ENCODE measurements around the gene SPRY4. TPM values are rescaled to one million over a fixed set of nuclear protein-coding genes. Genes with fewer than 3 reads are reported as not detected.
A peak's percentile ranks its signal among the peaks of the same experiment; 100 is the strongest.
"Not testable (repeated sequence)": the region's sequence is repeated elsewhere in the genome, so short reads cannot be mapped to it uniquely, and the experiment has no call there.

The SPRY4 gene
- total and polyA plus RNA-seq, 12 donors: 5.0 to 13.7 (median 9.5) TPM

GRCh38 chr5:142334538-142334937 lies 9.7 kb upstream of the SPRY4 start:
- Histone ChIP-seq H3K27me3 (peaks cover 0 to under 1% (median 0%) of the 10 kb centered on the region in 7 donors), H3K4me3 (no peak overlapping the region), H3K9me3 (no peaks in the 10 kb centered on the region), H3K36me3 (no peaks in the 10 kb centered on the region), H3K27ac (no peak overlapping the region), H3K4me1 (peaks cover 0 to 11% (median 0%) of the 10 kb centered on the region in 9 donors)
- DNase-seq: no peak
- no peak for ATAC-seq
- TF ChIP-seq CTCF (IDR thresholded peaks at IDR 0.05): no peak
- intact Hi-C loops (cut with DNase I): no loop called here

DNA sequence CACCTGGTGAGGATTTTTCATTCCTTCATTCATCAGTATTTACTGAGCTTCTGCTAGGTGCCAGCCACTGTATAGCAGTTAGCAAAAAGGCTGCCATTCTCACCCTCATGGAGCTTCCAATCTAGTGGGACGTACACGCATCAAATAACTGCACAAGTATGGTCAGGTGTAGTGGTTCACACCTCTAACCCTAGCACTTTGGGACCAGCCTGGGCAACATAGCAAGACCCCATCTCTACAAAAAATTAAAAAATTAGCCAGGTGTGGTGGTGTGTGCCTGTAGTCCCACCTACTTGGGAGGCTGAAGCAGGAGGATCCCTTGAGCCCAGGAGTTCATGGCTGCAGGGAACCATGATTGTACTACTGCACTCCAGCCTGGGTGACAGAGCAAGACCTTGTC lies 8.9 kb upstream of the SPRY4 start:
- intact Hi-C loops (cut with DNase I): not testable (repeated sequence)

DNA sequence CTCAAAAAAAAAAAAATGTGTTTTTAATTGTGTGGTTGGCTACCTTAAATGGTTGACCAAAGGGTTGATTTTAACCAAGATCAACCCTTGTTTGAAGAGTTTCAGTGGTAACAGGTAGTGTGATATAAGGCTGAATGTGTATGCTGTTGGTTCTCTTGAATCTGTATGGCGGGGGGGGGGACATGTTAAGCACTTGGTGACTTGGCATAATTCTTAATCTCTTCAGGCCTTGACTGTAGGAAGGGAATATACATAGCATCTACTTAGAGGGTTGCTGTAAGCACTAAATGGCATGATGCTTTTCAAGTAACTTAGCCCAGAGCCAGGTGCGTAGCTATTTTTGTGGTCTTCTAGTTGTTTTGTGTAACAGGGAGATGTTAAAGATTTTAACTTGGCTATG lies 5.6 kb upstream of the SPRY4 start:
- WGBS, 2 donors: 49 to 85% methylated on average over 2 of the region's 2 CpGs
- H3K4me1 ChIP-seq: peaks cover 8 to 38% (median 25%) of the 10 kb centered on the region in 9 donors
- H3K9me3 ChIP-seq: no peaks in the 10 kb centered on the region
- no peak for DNase-seq
- intact Hi-C loops (cut with DNase I): no loop called here
- TF ChIP-seq CTCF (IDR thresholded peaks at IDR 0.05): no peak
- no peak overlapping the region for H3K4me3 ChIP-seq
- H3K36me3 ChIP-seq: no peaks in the 10 kb centered on the region
- no peak overlapping the region for H3K27ac ChIP-seq
- ATAC-seq: no peak
- peaks cover 0 to 34% (median 0%) of the 10 kb centered on the region in 7 donors for H3K27me3 ChIP-seq

More for the DNA sequence above, 8.9 kb upstream of the SPRY4 start:
- not testable (repeated sequence) for H3K36me3 ChIP-seq, H3K4me3 ChIP-seq, H3K9me3 ChIP-seq, DNase-seq, H3K27ac ChIP-seq, ATAC-seq, H3K27me3 ChIP-seq
- 97 to 100% methylated on average over 2 of the region's 2 CpGs for WGBS, 2 donors
- H3K4me1 ChIP-seq: peaks cover 0 to 11% (median 0%) of the 10 kb centered on the region in 9 donors

- Histone ChIP-seq H3K27me3 (peaks cover 0 to 39% (median 0%) of the 10 kb centered on the region in 7 donors), H3K4me3 (no peak overlapping the region), H3K27ac (no peak overlapping the region), H3K9me3 (no peaks in the 10 kb centered on the region), H3K4me1 (peaks cover 8 to 42% (median 29%) of the 10 kb centered on the region in 9 donors), H3K36me3 (no peaks in the 10 kb centered on the region)
- DNase-seq (no peak), ATAC-seq (no peak)
- intact Hi-C loops (cut with DNase I): no loop called here
- no peak for TF ChIP-seq CTCF (IDR thresholded peaks at IDR 0.05)
- WGBS, 2 donors: 96 to 97% methylated on average over 6 of the region's 6 CpGs
Observed at GRCh38 chr5:142330026-142330425, 5.2 kb upstream of the SPRY4 start.

DNA sequence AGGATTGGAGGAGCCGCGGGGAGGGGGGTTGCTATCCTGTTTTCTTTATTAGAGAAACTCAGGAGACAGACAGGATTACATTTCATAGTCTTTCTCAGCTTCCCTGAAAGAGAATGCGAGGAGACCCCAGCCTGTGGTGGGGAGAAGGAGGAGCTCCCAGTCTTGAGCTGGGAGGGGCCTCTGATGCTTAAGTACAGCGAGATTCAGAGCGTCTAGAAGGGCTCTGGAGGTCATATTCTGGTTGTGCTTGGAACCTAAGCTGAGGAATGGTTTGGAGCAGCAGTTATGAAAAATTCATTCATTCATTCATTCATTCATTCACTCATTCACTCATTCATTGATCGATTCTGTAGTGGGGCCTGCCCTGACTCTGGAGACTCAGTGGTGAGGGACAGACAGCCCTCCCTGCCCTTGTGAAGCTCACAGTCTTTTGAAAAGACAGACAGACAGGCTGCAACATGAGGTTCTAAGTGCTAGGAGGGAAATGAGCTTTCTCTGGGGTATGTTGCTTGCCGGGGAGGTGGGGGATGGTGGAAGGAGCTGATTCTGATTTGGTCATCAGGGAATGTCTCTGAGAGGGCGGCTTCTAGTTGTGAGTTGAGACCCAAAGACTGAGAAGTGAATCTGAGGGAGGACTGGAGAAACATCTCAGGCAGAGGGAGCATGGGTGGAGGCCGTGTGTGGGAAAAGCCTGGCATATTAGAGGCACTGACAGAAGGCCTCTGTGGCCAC lies 2.5 kb upstream of the SPRY4 start:
- no peak for DNase-seq
- 61 to 62% methylated on average over 9 of the region's 9 CpGs for WGBS, 2 donors

More for the DNA sequence above, 2.5 kb upstream of the SPRY4 start:
- intact Hi-C loops (cut with DNase I): loop anchor here in 5 of 10 donors (2.0 to 10.0 kb wide), 6 partner anchors 30 to 220 kb away; no protein-coding TSS in a partner anchor
- Histone ChIP-seq H3K9me3 (no peaks in the 10 kb centered on the region), H3K4me3 (no peak overlapping the region), H3K4me1 (peaks cover 8 to 52% (median 35%) of the 10 kb centered on the region in 9 donors), H3K27ac (peak overlapping the region; percentile 51 to 97 (median 91)), H3K36me3 (no peaks in the 10 kb centered on the region), H3K27me3 (peaks cover 0 to 66% (median 0%) of the 10 kb centered on the region in 7 donors)
- TF ChIP-seq CTCF (IDR thresholded peaks at IDR 0.05): no peak
- ATAC-seq: no peak

All from heart right ventricle (tissue), 16 donors.